Measurements from ENCODE around the gene SEMA6A.

The SEMA6A gene

DNA sequence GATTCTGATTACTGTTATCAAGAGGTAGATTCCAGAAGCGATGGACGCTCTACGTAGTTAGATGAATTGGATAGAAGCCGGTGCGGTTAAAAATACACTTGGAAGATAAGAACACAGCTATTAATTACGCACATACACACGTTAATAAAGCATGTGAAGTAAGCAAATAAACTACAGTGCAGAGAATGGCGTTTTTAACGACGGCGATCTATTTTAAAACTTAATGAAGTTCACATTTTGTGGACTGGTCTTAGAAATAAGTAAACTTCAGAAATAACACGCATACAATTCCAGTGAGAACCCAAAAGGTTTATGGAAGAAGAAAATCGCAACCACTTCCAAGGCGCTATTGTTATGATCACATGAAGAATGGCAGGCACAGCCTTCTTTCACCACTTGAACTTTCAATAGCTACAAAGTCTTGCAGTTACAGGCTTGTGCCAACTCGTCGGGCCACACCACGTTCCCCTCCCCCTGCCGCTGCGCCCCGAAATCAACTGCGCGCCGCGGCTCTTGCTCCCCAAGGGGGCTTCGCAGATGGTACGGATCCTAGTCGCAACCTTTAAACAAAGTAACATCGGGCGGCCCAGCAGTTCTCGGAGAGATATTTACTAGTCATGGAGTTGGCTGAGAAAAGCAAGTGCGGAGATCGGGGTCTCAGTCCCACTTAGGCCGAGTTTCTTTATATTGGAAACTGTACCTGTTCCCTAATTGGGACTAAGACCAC lies 866 bp upstream of the SEMA6A start:
- no peak for FAIRE-seq

DNA sequence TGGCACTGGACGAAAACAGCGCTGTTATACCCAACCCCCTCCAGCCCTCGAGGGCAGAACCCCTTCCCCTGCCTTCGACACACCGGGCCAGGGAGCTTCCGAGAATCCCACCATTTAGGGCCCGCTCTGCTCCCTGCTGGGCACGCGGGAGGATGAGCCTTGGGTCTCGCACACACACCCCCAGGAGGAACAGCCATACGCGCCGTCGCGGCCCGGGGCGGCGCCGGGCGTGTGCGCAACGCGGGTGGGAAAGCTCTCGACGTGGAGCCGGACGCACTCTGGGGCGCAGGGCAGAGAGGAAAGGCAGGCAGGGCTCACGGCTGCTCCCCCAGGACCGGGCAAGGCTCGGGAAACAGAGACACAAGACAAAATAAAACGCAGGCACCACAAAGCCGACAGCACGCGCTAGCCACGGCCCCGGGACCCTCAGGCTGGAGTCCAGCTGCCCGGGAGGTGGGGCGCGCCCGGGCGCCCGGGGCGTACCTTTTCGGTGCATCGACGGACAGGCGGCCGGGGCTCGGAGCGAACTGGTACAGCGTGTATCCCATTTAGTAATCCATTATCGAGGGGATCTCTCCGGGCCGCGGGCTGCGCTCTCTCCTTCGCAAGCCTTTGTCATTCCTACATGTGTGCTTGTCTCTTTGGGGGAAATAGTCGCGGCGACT lies 789 bp downstream of the SEMA6A start:
- no peak for FAIRE-seq

DNA sequence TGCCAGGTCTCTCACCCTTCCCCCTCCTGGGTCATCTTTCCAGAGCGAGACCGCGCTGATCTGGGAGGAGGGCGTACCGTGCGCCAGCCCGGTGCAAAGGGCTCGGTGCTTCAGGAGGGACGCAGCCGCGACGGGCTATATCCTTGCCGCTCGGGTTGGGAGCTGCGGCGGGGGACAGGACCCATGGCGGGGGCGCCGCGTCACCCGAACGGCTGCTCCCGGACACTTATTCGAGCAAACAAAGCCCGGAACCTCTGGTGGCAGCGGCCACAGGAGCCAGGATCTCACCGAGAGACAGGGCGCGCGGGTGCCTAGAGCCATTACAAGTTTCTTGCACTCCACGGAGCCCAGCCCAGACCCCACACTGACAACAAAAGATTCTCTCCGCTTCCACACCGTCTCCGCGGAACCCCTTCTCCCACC lies 1.3 kb downstream of the SEMA6A start:
- no peak for FAIRE-seq

DNA sequence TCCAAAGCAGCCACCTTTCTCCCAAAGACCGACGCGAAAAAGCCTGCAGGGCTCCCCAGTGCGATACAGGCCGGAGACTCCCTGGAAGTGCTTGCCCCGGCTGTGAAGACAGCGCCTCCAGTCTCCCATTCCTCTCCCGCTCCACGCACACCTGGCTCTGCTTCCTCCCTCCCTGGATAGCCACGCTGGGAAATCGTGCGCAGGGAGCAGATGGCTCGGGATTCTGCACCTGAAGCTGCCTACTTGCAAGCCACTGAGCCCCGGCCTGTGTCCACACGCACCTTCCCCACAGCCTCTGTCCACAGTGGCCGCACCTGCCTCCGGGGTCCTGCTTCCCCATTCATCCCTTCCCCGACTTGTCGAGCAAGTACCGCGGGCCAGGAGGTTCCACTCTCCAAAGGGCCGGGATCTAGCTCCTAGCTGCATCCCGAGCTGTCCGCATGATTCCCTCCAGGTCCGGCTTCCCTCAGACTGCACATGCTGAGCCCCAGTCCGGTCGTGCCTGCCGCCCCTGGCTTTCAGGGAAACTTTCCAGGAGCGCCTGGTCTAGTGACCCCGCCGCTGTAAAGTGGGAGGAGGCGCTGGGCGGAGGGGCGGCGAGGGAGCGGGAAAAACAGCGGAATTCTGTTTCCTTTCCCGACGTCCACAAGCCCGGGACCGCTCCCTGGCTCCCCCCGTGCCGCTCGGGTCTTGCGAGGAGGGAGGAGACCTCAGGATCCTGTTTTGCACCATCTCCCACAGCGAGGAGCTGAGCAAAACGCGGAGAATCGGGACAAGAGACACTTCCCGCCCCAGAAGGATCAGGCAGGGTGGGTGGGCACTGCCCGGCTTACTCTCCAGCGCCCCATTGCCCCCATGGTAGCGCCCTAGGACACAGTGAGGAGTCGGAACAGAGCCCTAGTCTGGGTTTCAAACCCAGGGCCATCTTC lies 2.0 kb downstream of the SEMA6A start:
- FAIRE-seq: no peak

DNA sequence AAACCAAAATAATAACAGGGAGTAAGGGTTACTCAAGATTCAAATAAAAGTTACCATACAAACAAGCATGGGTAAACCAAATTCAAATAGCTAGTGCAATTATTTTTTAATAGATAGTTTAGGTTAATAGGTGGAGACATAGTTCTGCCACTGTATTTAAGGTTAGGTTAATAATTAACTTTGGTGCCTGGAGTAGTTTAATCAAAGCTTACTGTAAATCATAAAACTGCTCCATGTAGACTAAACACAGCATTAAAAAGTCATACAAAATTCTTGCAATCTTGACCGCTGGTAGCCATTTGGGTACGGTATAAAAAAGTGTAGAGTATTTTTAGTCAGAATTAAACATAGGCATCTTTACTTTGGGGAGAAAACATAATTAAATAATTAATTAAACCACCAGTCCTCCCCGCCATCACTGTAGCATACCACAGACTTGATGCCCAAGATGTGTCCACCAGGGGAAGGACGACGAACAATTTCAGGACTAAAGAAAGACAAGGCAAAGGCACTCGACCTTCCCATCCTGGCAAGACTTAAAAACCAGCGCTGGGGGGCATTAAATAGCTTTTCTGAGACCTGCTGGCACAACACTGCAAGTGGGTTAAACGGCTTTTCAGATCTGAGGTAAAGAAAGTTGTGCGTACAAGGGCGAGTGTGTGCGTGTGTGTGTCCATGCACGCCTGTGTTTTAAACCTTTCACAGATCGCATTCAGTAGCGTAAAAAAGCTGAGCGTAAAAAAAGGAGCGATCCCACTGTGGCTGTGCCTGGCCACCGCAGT lies 2.9 kb downstream of the SEMA6A start:
- FAIRE-seq: peak; percentile 51

DNA sequence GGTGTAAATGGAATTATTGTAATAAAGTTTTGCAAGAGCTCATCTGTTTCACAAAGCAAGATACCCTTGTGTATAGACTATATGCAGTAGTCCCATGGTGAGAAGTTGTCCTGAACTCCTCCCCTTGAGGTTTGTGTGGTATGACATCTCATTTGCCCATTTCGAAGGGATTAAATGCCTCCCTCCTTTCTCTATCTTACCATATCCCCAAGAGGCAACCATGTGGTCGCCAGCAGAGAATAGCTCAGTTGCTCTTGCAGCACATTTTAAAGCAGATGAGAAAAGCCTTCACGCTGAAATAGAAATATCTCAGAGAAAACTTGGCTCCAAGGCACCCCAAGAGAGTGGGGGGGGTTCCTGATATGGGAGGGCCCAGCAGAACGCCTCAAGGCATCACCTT lies 4.6 kb downstream of the SEMA6A start:
- FAIRE-seq: no peak

DNA sequence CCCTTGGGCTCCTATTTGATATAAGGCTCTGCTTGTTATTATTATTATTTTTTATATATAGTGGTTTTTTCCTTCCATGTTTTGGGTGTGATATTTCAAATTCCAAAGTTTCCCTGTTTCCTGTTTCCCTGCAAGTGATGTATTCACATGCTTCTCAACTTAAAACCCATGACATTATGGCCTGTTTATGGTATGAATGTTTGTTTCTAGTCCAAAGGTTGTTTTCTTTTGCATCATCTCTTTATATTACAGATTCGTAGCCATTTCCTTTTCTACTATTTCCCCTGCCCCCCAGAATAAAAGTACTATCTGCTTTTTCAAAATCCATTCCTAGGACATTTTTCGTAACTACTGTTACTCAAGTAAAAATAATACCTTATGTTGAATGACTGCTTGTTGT lies 7.5 kb downstream of the SEMA6A start:
- no peak for FAIRE-seq

DNA sequence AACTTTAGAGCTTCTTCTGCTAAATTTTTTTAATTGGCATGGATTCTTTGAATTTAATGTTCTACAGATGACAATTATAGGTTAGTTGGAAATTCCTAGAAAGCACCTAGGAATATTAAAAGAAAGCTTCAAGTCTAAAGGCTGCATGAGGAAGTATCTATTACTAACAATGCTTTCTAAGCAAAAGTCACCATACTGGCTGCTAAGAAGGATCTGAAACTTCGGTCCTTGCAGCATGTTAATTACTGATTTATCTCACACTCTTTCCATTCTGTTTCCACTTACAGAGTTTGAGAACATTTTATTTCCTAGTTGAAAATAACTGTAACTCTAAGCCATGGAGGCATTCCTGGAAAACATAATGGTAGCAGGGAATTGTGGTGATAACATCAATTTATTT lies 8.4 kb downstream of the SEMA6A start:
- no peak for FAIRE-seq

DNA sequence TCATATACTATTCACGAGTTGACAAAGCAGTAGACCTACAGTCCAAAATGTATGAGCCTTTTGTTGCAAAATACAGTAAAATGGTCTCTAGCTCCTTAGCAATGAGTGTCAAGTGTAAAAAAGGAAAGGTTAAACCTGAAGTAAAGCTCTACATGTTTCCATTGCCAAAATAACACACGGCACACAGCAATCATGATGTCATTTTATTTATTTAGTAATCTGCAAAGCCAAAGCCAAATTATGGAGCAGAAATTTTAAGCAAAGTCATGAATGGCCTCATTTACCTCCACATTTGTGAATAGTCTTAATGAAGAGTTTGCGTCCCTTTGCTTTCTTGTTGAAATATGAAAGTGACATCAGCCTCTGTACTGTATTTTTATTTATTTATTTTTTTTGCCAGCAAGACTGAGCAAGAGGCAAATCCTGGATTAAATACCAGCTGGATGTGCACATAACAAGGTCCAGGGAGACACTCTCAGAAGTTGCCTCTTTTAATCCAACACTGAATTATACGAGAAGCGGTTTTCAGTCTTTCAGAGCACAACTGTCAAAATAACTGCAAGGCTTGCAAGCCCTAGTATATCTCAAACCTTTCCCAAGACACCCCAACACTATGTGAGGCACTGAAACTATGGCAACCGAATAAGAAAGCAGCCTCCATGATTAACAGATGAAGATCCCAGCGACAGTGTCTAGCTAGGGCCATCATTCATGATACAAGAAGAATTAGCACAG lies 9.7 kb downstream of the SEMA6A start:
- FAIRE-seq: no peak

DNA sequence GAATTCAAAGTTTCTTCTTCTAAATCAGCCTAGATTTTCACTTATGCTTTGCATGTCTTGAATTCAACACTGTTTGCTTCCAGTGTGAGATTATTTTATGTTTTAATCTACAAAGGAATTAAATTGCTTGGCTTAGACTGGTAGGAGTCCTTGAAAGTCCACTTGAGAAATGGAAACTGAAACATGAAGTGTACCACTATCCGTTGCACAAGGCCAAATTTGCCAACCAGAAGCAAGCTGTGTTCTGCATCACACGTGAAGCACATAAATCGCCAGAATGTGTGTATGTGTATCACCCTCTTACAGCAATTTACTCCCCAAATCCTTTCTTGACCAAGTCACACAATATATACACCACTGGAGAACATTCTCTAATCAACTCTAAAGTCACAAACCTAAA lies 10.3 kb downstream of the SEMA6A start:
- FAIRE-seq: no peak

DNA sequence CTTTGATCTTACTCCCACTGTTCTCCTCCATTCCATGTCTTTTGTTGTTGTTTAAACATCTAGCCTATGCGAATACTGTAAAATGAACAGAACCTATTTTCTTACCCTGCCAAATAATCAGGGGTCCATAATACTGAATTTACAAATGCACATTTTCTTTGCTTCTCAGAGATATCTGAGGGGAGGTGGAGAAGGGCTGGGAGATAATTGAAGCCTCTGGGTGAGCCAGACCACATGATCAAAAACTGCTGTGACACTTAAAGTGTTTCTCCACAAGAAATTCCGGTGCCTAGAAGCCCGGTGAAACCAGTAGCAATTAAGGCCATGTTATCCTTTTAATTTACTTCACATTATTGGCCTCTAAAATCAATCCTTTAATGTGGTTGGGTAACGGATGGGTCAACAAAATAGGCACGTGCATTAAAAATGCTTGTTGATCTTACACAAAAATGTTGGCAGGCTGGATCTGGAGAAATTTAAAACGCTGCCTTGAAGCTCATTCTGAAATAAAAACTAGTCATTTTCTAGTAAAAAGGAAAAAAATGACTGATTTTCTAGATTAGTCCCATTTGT lies 10.8 kb downstream of the SEMA6A start:
- no peak for FAIRE-seq

DNA sequence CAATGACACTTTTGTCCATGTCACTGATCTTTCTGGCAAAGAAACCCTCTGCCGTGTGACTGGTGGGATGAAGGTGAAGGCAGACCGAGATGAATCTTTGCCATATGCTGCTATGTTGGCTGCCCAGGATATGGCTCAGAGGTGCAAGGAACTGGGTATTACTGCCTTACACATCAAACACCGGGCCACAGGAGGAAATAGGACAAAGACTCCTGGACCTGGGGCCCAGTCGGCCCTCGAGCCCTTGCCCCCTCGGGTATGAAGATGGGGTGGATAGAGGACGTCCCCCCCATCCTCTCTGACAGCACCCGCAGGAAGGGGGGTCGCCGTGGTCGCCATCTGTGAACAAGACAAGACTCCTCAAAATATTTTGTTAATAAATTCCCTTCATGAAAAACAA lies 12.0 kb downstream of the SEMA6A start:
- no peak for FAIRE-seq

DNA sequence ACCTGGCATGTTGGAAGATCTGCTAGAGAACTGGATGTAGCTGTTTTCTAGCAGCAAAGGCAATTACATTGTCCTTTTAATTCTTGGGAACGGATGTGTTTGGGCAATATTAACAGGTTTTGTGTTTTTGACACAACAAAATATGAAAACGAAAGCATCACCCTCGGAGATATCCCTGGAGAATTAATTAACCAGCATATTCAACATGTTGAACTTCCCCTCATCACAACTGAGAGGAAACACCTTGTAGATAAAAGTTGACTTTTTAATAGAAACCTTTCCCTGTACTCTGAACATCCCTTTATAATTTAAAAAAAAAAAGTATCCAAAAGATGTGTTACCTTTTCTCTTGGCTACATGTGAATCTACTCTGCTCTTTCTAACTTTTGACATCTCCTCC lies 13.0 kb downstream of the SEMA6A start:
- no peak for FAIRE-seq

DNA sequence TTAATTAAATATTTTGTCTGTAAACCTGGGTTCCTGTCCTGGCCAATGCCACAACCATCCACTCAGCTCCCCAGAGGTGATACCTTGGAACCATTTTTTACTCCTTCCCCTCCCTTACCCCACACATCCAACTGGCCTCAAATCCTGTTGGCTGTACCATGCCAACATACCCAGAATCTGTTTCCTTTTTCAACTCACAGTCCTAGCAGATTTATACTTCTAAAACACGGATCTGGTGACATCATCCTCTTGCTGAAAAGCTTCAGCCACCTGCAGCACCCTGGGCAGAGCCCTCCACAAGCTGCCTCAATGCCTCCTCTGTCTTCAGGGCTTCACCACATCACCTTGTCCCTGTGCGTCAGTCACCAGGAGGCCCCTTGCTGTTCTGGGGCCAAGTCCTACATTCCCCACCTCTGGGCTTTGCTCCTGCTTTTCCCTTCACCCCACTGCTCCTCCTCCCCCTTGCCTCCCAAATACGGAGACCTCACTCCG lies 14.9 kb downstream of the SEMA6A start:
- no peak for FAIRE-seq

DNA sequence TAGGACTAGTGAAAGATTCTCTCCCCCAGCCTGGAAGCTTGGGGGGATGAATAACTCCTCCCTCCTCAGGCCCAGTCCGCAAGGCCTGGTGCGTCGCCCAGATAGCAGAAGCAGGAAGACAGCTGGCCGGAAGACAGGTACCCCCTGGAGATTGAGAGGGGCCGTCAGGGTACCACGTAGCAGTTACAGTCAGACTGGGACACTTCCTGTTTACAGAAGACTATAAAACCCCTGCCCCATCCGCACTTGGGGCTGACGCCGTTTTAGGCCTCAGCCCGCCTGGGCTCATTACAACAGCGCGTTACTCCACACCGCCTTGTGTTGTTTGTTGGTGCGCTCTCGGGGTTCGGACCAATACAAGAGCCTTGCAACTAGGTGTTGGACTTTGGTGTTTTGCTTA lies 15.4 kb downstream of the SEMA6A start:
- no peak for FAIRE-seq

DNA sequence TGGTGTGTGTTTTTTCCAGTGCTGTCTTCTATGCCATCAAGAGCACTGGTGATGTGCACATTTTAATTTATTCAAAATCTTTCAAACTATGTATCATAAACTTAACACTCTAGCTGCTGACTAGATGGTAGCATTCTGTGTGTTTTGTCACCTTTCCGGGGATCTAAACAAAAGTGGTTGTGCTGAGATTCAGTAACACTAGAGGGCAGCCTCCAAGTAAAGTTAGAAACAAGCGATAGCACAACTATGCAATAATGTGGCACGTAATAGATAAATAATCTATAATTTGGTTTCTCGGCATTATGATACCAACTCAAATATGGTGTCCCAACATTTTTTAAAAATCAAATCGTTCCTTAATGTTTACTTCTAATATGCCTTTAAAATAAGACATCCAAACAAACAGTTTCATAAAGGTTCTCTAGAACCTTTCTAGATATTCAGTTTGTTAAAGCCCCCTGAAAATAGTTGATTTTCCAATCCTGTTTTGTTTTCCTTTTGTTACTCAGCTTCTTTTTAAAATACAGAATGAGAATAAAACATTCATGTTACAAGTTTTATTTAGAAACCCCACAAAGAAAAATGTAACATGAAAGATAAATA lies 16.9 kb downstream of the SEMA6A start:
- FAIRE-seq: no peak

DNA sequence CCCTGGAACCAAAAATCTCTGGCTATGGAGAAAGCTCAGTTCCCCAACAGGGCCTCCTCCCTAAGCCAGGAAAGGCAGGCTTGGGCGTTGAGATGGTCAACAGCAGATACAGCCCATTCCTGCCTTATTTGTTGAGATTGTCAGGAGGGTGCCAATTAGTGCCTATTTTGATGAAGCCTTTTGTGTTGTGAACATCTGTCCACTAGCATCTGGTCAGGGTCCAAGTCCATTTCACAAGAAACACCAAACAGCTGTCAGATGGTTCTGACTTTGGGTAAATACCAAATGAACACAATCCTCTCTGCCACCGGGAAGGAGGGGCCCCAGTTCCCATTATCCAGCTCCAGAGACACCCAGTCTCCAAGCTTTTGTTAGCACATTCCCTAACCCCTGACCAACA lies 19.9 kb downstream of the SEMA6A start:
- no peak for FAIRE-seq

DNA sequence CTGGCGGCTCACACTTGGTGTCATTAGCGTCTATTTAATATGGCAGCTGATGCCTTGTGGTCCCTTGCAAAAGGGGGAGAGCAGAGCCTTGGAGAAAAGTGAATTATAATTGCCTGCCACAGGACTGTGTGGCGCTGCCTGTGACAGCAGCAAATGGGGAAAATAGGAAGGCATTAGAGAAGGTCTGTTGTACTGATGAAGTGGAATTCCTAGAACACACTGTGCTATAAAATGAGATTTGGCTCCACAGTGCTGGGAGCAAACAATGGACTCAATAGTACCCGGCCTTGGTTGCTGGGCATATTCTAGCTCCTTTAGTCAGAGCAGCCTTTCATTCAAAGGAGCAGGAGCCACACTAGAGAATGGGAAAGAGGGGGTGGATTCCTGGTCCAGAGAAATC lies 21.3 kb downstream of the SEMA6A start:
- FAIRE-seq: no peak

DNA sequence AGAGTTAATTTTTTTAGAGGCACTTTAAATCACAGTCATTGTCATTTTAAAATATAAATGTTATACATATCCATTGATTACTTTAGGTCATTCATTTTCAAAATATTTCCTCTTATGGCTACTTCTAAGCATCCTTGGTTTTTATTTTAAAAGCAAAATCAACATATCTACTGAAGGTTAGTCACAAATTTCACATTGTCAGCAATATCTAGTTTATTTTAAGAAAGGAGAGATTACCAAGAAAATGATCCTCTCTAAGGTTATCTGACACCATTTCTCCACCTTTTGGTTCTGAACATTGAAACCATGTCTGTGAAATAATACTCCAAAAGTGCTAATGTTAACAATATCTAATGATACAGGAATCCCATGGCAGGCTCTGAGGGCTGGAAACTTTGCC lies 24.5 kb downstream of the SEMA6A start:
- no peak for FAIRE-seq

DNA sequence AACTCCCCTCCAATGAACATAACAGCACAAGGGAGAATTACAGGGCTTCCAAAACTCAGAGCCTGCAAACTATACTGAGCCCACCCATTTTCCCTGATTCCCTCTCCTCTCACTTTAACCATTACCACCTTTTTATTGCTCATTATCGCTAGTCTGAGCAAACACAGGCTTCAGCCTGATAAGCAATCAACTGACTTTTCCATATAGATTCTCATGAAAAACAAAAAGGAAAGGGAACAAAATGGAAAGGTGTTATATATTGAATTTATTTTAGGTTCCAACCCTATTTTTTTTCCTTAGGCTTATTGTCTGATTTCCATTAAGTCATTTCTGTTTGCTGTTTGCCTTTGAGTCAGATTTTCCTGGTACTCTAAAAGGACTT lies 27.9 kb downstream of the SEMA6A start:
- FAIRE-seq: no peak

All from colon (tissue), 2 donors.